ENCODE measurements around the gene EFNA2.
"Not testable (repeated sequence)": the region's sequence is repeated elsewhere in the genome, so short reads cannot be mapped to it uniquely, and the experiment has no call there.

The EFNA2 gene

DNA sequence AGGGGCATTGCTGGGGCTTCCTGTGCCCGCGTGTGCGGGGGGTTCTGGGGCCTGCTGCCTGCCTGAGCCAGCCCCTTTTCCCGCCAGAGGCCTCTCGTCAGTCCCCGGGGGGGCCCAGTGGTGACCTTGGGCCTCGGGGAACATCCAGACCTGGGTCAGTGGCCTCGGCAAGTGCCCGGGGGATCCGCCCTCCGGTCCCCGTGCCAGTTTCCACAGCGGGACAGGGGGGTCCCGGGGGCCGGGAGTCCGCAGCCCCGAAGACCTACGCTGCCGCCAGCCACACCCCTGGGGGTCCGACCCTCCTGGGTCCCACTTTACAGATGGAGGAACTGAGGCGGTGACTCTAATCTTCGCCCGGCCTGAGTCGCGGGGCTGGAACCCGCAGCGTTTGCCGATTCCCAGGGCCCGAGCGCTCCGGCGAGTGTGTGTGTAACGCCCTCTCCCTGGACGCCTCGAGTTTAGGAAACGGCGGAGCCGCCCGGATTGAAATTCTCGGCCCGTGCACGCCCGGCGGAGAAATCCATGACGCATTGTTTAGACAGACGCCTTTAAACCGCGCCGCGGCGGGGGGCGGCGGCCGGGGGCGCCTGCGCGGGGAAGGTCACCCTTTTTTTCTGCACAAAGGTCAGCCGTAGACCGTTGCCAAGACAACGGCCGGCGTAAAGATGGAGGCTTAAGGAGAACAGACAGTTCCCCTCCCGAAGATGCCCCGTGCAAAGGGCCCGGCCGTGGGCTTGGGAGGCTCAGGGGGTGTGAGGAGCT is 39.3 kb downstream of the EFNA2 start:
- no peak for FAIRE-seq
- DNase-seq (ENCODE audit: insufficient read length, low spot score): no peak
- TF ChIP-seq, protein P1, sequence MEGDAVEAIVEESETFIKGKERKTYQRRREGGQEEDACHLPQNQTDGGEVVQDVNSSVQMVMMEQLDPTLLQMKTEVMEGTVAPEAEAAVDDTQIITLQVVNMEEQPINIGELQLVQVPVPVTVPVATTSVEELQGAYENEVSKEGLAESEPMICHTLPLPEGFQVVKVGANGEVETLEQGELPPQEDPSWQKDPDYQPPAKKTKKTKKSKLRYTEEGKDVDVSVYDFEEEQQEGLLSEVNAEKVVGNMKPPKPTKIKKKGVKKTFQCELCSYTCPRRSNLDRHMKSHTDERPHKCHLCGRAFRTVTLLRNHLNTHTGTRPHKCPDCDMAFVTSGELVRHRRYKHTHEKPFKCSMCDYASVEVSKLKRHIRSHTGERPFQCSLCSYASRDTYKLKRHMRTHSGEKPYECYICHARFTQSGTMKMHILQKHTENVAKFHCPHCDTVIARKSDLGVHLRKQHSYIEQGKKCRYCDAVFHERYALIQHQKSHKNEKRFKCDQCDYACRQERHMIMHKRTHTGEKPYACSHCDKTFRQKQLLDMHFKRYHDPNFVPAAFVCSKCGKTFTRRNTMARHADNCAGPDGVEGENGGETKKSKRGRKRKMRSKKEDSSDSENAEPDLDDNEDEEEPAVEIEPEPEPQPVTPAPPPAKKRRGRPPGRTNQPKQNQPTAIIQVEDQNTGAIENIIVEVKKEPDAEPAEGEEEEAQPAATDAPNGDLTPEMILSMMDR (IDR thresholded peaks at IDR 0.05; ENCODE audit: insufficient read depth, missing control alignments): no peak

DNA sequence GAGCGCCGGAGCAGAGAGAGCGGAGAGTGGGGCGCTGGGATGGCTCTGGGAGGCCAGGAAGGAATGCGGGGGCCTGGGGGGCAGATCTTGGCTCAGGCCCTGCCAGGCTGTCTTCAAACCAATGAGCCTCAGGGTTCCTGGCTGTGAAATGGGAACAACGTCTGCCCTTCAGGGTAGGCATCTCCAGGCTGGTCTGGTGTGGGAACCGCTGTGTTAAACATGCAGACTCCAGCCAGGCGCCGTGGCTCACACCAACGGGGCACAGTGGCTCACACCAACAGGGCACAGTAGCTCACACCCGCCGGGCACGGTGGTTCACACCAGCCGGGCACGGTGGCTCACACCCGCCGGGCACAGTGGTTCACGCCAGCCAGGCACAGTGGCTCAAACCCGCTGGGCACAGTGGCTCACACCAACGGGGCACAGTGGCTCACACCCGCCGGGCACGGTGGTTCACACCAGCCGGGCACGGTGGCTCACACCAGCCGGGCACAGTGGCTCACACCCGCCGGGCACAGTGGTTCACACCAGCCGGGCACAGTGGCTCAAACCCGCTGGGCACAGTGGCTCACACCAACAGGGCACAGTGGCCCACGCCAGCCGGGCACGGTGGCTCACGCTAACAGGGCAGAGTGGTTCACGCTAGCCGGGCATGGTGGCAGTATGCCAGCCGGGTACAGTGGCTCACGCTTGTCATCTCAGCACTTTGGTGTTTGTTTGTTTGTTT is 40.1 kb downstream of the EFNA2 start:
- DNase-seq (ENCODE audit: insufficient read length, low spot score) (no peak), FAIRE-seq (no peak)

DNA sequence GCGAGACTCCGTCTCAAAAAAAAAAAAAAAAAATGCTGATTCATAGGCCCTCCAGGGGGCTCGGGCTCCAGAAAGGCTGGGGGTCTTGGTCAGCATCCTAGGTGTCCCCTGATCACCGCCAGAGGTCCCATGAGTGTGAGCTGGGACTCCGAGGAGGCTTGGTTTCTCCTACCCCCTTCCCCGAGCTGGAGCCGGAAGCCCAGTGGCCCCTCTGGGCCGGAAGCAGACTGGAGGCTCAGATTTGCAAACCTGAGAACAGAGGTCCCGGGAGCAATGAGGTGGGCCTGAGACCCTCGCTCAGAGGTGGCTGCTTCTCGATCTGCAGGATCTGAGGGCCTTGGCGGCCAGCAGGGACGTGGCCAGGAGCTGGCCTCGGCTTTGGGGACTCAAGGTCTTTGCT is 41.5 kb downstream of the EFNA2 start:
- TF ChIP-seq, protein P1 (IDR thresholded peaks at IDR 0.05; ENCODE audit: insufficient read depth, missing control alignments): no peak
- DNase-seq (ENCODE audit: insufficient read length, low spot score) (no peak), FAIRE-seq (no peak)

More for the DNA sequence above, 40.1 kb downstream of the EFNA2 start:
- TF ChIP-seq, protein P1 (IDR thresholded peaks at IDR 0.05; ENCODE audit: insufficient read depth, missing control alignments): no peak

DNA sequence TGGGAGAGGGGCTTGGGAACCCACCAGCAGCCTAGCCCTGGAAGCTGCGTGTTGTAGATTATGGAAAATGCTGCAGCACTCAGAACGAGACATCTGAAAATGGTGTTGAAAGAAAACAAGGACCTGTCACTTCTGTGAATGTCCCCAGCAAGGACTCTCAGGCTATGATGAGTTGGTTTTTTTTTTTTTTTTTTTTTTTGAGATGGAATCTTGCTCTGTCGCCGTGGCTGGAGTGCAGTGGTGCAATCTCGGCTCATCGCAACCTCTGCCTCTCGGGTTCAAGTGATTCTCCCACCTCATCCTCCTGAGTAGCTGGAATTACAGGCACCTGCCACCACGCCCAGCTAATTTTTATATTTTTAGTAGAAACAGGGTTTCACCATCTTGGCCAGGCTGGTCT is 46.5 kb downstream of the EFNA2 start:
- FAIRE-seq; DNase-seq (ENCODE audit: insufficient read length, low spot score): not testable (repeated sequence)

DNA sequence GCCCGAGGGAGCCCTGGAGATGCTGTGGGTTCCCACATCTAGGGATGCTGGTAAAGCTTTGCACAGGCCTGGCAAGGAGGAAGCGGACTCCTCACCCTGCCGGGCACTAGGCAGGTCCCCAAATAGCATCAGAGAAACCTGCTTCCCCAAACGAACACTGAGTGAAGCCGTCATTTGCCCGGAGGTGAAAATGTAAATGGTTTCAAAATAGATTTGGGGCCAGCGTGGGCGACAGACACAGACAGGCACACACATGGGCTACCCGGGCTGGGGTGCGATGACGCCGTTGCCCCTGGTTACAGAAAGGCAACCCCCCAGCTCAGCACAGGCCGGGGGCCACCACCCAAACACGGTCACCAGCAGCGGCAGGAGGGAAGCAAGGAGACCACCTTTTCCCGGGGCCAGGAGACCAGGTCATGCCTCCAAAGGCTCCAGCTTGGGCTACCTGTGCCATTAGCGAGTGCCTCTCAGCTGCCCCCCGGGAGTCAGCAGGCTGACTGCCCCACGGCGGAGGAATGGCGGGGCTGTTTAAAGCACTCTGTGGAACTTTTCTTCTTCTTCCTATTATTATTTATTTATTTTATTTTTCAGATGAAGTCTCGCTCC is 50.5 kb downstream of the EFNA2 start:
- FAIRE-seq (no peak), DNase-seq (ENCODE audit: insufficient read length, low spot score) (no peak)
- TF ChIP-seq, protein P1 (IDR thresholded peaks at IDR 0.05; ENCODE audit: insufficient read depth, missing control alignments): no peak

DNA sequence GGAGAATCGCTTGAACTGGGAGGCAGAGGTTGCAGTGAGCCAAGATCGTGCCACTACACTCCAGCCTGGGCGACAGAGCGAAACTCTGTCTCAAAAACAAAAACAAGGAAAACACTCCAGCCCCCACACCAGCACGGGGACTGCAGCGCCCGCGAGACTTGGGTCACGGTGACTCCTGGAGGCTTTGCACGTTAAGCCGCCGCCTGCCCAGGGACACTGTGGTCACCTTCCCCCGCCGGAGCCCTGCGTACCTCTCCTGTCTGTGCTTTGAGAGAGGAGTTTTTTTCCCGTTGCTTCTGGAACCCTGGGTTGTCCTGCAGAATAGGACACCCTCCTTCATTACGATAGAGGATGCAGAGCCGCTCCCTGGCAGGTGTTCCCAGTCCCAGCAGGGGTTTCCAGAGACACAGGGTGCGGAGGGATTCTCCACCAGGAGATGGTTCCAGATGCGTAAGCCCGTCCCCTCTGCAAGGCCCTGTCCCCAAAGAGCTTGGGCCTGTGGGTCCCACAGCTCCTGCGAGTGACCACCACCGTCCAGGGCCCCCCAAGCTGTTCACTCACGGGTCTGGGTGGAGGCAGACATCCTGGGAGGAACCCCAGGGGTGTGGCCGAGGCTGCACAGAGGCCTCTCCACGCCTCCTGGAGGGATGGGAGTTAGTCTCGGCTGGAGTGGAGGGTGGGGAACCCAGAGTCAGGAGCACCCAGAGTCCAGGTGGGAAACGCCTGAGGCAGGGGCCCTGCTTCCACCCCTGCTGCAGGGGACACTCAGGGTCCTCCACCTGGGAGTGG is 55.2 kb downstream of the EFNA2 start:
- no peak for DNase-seq (ENCODE audit: insufficient read length, low spot score)
- no peak for FAIRE-seq
- TF ChIP-seq, protein P1 (IDR thresholded peaks at IDR 0.05; ENCODE audit: insufficient read depth, missing control alignments): no peak

DNA sequence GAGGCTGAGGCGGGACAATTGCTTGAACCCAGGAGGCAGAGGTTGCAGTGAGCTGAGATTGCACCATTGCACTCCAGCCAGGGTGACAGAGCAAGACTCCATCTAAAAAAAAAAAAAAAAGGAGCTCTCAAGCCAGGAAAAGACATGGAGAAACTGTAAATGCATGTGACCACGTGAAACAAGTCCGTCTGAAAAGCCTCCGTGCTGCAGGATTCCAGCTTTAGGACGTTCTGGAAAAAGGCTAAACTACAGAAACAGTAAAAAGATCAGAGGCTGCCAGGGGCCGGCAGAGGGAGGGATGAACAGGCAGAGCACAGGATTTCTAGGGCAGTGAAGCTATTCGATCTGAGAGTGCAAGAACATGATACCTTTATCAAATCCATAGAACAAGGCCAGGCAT is 57.4 kb downstream of the EFNA2 start:
- TF ChIP-seq, protein P1 (IDR thresholded peaks at IDR 0.05; ENCODE audit: insufficient read depth, missing control alignments): no peak
- FAIRE-seq (no peak), DNase-seq (ENCODE audit: insufficient read length, low spot score) (no peak)
